GM12875 (cell line): ENCODE data around the gene U2AF2.

Experiments
- H3K4me3 ChIP-seq: one replicate; pipeline ENCODE4 v1.5.1; 2011; ENCODE audit warnings: low read depth, low read length, control low read depth
- TF ChIP-seq, protein P1 (sequence below): IDR thresholded peaks from 2 replicates; pipeline ENCODE4 v1.5.1; 2011; ENCODE audit warnings: low read depth, mild to moderate bottlenecking, control low read depth, inconsistent platforms, low read length, moderate library complexity, borderline replicate concordance; ENCODE audit not compliant: insufficient read depth

U2AF2 gene

GRCh38 chr19:55622242-55622969 lies 32.4 kb upstream of the U2AF2 start:
- TF ChIP-seq, protein P1, sequence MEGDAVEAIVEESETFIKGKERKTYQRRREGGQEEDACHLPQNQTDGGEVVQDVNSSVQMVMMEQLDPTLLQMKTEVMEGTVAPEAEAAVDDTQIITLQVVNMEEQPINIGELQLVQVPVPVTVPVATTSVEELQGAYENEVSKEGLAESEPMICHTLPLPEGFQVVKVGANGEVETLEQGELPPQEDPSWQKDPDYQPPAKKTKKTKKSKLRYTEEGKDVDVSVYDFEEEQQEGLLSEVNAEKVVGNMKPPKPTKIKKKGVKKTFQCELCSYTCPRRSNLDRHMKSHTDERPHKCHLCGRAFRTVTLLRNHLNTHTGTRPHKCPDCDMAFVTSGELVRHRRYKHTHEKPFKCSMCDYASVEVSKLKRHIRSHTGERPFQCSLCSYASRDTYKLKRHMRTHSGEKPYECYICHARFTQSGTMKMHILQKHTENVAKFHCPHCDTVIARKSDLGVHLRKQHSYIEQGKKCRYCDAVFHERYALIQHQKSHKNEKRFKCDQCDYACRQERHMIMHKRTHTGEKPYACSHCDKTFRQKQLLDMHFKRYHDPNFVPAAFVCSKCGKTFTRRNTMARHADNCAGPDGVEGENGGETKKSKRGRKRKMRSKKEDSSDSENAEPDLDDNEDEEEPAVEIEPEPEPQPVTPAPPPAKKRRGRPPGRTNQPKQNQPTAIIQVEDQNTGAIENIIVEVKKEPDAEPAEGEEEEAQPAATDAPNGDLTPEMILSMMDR, result no peak
- no peak overlapping the region for H3K4me3 ChIP-seq

- TF ChIP-seq, protein P1, result no peak
- no peak overlapping the region for H3K4me3 ChIP-seq
Measured at GRCh38 chr19:55623130-55623529, 31.7 kb upstream of the U2AF2 start.

- H3K4me3 ChIP-seq, result no peak overlapping the region
- TF ChIP-seq, protein P1, result no peak
Measured at GRCh38 chr19:55623561-55623960, 31.3 kb upstream of the U2AF2 start.

DNA sequence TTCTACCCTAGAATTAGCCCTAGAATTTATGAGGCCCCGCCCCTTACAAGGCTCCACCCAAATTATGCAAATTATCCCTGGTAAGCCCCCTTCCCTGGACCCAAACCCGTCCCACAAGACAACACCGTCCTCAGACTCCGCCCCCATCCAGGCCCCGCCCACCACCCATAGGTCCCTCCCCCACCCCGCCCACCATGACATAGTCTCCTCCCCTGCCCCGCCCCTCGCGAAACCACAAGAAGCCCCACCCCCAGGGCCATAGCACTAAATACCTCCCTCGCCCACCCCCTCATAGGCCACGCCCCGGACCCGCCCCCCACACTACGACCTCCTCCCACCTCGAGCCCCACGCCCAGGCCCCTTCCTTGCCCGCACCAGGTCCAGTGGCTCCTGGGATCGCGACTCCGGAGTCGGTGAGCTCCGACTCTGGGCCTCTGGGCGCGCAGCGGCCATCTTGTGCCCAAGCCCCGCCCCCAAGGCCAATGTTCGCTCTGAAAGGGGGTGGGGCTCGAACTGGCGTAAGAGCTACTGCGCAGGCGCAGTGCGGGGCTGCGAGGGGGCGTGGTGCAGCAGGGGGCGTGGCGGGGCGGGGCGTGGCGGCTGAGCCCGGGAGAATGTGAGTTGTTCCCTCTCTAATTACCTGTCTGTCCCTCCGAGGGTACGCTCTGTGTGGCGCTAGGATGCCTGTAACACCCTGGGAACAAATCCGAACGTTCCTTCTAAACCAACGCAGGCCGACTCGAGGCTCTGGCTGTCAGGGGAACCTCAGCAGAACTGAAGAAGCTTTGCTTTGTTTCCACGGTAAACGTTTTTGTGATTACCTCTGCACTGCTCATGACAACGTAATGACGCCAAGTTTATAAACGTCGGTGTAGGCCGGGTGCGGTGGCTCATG lies 30.5 kb upstream of the U2AF2 start, which contains the start of gene ZNF784:
Gene ZNF784, minus strand, starts transcription at position 458 of the 895 bp plus-strand sequence. Its CDS starts 5 bp downstream, at position 453.
- peak within 1 kb of the TSS; percentile 43 for H3K4me3 ChIP-seq
- TF ChIP-seq, protein P1, result no peak

- H3K4me3 ChIP-seq, result no peak overlapping the region
- TF ChIP-seq, protein P1, result no peak
Measured at GRCh38 chr19:55625004-55625326, 29.9 kb upstream of the U2AF2 start.

GRCh38 chr19:55626350-55626749 lies 28.5 kb upstream of the U2AF2 start:
- TF ChIP-seq, protein P1, result no peak
- no peak overlapping the region for H3K4me3 ChIP-seq

- TF ChIP-seq, protein P1, result peak; percentile 67; the same call in 1 of the 2 replicates
- H3K4me3 ChIP-seq, result no peak overlapping the region
Measured at GRCh38 chr19:55632463-55632834, 22.4 kb upstream of the U2AF2 start.
